ENCODE results near the gene DYNC2LI1.

DNA sequence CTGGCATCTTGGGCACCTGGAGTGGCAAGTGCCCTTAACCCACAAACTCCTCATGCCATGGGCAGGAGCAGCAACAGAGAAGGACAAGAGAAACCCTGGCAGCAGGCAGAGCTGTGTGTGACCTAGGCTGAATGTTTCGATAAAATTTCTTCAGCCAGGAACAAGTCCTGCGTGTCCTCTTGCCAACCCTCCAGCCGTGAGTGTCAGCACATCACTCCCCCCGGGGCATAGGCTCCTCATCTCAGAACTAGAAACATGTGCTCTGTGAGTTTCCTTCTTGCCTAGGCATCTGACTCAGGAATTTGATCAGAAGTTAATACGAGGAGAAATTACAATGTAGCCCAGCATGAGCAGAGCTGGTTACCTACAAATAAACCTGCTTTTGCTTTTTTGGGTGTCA lies 67.1 kb downstream of the DYNC2LI1 start:
- TF ChIP-seq CTCF (IDR thresholded peaks at IDR 0.05; ENCODE audit: low read length) (no peak), EZH2 (optimal IDR thresholded peaks at IDR 0.05; ENCODE audit: low read depth, low read length) (no peak)

Data from MM.1S (cell line).